Mesendoderm (in vitro differentiated cells): ENCODE results near the gene MCAM.

Source experiments
- DNase-seq: peaks from one replicate; pipeline ENCODE4 v3.0.0; 2013
- H2AK5ac ChIP-seq: 2 replicates; pipeline ENCODE4 v1.6.1; 2013; ENCODE audit warnings: low read length, inconsistent platforms
- H2BK120ac ChIP-seq: 2 replicates; pipeline ENCODE4 v1.6.1; 2013; ENCODE audit warnings: low read depth, mild to moderate bottlenecking, low read length, moderate library complexity, mixed read lengths
- H2BK15ac ChIP-seq: replicated peaks from 2 replicates; pipeline ENCODE4 v1.6.1; 2013; ENCODE audit warnings: low read depth, mild to moderate bottlenecking, moderate library complexity
- H2BK5ac ChIP-seq: 2 replicates; pipeline ENCODE4 v1.6.1; 2013; ENCODE audit warnings: low read length, inconsistent platforms
- H3K18ac ChIP-seq: 2 replicates; pipeline ENCODE4 v1.6.1; 2013; ENCODE audit warnings: mild to moderate bottlenecking, low read length, mixed read lengths
- H3K23ac ChIP-seq: one replicate; pipeline ENCODE4 v1.6.1; 2013; ENCODE audit warnings: low read length
- H3K27ac ChIP-seq: 2 replicates; pipeline ENCODE4 v1.5.1; 2013; ENCODE audit warnings: low read depth, mild to moderate bottlenecking, inconsistent platforms, low read length, moderate library complexity
- H3K27me3 ChIP-seq: 2 replicates; pipeline ENCODE4 v1.6.1; 2013; ENCODE audit warnings: low read length, control low read depth, mild to moderate bottlenecking, inconsistent platforms; ENCODE audit not compliant: insufficient read depth, poor library complexity
- H3K36me3 ChIP-seq: 2 replicates; pipeline ENCODE4 v1.6.1; 2013; ENCODE audit warnings: low read length, inconsistent platforms; ENCODE audit not compliant: control insufficient read depth, insufficient read depth
- H3K4ac ChIP-seq: one replicate; pipeline ENCODE4 v1.6.1; 2013; ENCODE audit warnings: low read depth, mild to moderate bottlenecking, low read length, moderate library complexity
- H3K4me1 ChIP-seq: 2 replicates; pipeline ENCODE4 v1.6.1; 2013; ENCODE audit warnings: low read depth, low read length, inconsistent platforms; ENCODE audit not compliant: control insufficient read depth
- H3K4me2 ChIP-seq: 2 replicates; pipeline ENCODE4 v1.6.1; 2013; ENCODE audit warnings: low read length
- H3K4me3 ChIP-seq: 2 replicates; pipeline ENCODE4 v1.5.1; 2013; ENCODE audit warnings: mild to moderate bottlenecking, low read length
- H3K56ac ChIP-seq: one replicate; pipeline ENCODE4 v1.6.1; 2013; ENCODE audit warnings: low read length
- H3K79me1 ChIP-seq: 2 replicates; pipeline ENCODE4 v1.6.1; 2013; ENCODE audit warnings: low read length, inconsistent platforms
- H3K79me2 ChIP-seq: 2 replicates; pipeline ENCODE4 v1.6.1; 2013; ENCODE audit warnings: mild to moderate bottlenecking, low read length; ENCODE audit not compliant: control insufficient read depth, insufficient read depth
- H3K9ac ChIP-seq: 2 replicates; pipeline ENCODE4 v1.6.1; 2013; ENCODE audit warnings: low read length, inconsistent platforms
- H4K5ac ChIP-seq: one replicate; pipeline ENCODE4 v1.6.1; 2013; ENCODE audit warnings: low read length
- H4K8ac ChIP-seq: one replicate; pipeline ENCODE4 v1.6.1; 2013; ENCODE audit warnings: low read depth, mild to moderate bottlenecking, control low read depth, low read length, moderate library complexity
- whole genome bisulfite sequencing: extraction: QIAGEN DNeasy Blood & Tissue Kit; methylation state at CpG from one replicate; pipeline ENCODE4 v1.1.7; 2013; ENCODE audit warnings: low lambda C conversion rate, missing lambda C conversion rate; ENCODE audit not compliant: insufficient coverage; ENCODE audit errors: extremely low coverage; 5-methylcytosine and 5-hydroxymethylcytosine counted together

Gene MCAM

DNA sequence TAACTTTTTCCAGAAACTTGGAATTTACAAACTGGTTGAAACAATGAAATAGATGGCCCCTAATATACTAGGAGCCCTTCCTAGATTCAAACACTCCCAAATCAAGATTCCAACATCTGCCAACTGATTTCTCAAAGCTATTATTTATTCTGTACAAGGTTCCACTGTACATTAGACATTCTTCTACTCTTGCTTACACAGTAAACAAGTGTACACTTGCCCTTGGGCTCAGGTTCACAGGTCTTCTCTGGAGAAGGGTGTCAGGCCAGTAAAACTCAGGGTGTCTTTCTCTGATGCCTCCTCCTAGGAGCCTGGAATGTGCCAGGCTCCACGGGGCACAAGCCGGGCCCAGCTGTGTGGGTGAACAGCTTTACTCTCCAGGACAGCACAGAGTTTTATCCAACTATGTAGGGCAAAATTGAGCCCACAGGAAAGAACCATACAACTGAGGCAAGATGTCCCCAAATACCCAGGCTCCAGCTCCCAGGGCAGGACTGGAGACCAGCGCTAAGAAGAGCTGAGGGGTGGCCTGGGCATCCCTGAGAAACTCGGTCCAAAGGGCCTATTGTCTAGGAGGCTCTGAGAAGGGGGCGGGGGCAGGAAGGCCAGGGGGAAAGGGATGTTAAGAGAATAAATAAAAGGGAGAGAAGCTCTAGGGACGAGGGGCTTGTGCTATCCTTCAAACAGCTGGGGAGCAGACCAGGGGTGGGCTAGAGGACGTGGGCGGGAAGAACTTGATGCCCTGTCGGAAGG, 38.3 kb upstream of the MCAM start:
- Histone ChIP-seq H3K4me2 (no peak overlapping the region), H2BK120ac (no peak overlapping the region), H4K5ac (no peak overlapping the region), H2BK15ac (no peak overlapping the region), H3K9ac (no peak overlapping the region), H2BK5ac (no peak overlapping the region), H3K4me3 (no peak overlapping the region), H3K36me3 (no peaks in the 10 kb centered on the region), H3K4ac (no peak overlapping the region), H3K4me1 (no peaks in the 10 kb centered on the region), H3K56ac (no peak overlapping the region), H3K18ac (no peak overlapping the region), H3K79me1 (no peaks in the 10 kb centered on the region), H3K27me3 (no peaks in the 10 kb centered on the region), H2AK5ac (no peak overlapping the region), H3K27ac (no peak overlapping the region), H3K23ac (no peak overlapping the region), H4K8ac (no peak overlapping the region), H3K79me2 (no peaks in the 10 kb centered on the region)
- WGBS = no CpG with 5 or more reads among the region's 9 CpGs
- DNase-seq = no peak

DNA sequence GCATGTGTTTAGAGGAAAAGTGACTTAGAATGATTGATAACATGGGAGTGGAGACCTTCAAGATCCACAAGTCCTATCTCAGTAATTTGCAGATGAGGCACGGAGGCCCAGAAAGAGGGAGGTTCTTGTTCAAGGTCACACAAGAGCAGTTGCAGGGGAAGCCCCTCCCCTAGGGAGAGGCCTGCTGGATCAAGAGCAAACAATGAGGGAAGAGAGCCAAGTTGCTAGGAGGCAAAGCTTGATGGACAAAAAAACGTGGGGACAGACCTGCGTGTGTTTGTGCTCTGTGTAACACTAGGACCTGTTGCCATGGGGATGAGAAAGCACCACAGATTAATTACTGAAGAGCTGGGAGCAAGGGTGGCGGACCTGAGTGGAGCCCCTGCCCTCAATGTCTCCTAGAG, 35.9 kb upstream of the MCAM start:
- Histone ChIP-seq H3K4ac (no peak overlapping the region), H2BK5ac (no peak overlapping the region), H3K9ac (no peak overlapping the region), H3K56ac (no peak overlapping the region), H2BK120ac (no peak overlapping the region), H3K4me2 (no peak overlapping the region), H3K18ac (no peak overlapping the region), H2AK5ac (no peak overlapping the region), H4K8ac (no peak overlapping the region), H3K36me3 (no peaks in the 10 kb centered on the region), H2BK15ac (no peak overlapping the region), H3K27me3 (no peaks in the 10 kb centered on the region), H3K27ac (no peak overlapping the region), H3K23ac (no peak overlapping the region), H4K5ac (no peak overlapping the region), H3K4me1 (no peaks in the 10 kb centered on the region), H3K4me3 (no peak overlapping the region), H3K79me2 (no peaks in the 10 kb centered on the region), H3K79me1 (no peaks in the 10 kb centered on the region)
- no CpG with 5 or more reads among the region's 4 CpGs for WGBS
- DNase-seq = peak; percentile 70

DNA sequence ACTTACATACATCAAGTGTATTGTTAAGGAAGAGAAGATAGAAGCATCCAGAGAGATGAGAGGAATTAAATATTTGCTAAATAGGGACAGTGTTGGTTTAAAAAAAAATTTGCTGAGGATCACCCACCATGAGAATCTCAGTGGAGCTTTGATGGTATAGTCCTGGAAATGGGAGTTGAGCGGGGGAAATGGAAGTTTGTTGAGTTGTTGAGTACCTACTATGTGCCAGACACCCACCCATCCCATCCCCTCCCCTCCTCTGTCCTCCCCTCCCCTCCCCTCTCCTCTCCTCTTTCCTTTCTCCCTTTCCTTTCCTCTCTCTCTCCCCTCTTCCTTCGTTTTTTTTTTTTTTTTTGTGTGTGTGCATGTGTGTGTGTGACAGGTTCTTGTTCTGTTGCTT, 34.3 kb upstream of the MCAM start:
- no peaks in the 10 kb centered on the region for H3K4me1 ChIP-seq
- H3K4me3 ChIP-seq = no peak overlapping the region
- no CpG with 5 or more reads among the region's 2 CpGs for WGBS
- H4K8ac ChIP-seq = no peak overlapping the region
- H2BK120ac ChIP-seq = no peak overlapping the region
- no peak overlapping the region for H3K27ac ChIP-seq
- no peak overlapping the region for H3K18ac ChIP-seq
- no peaks in the 10 kb centered on the region for H3K36me3 ChIP-seq
- H2BK15ac ChIP-seq = no peak overlapping the region
- H2AK5ac ChIP-seq = no peak overlapping the region
- H3K9ac ChIP-seq = no peak overlapping the region
- no peak overlapping the region for H3K23ac ChIP-seq
- H3K56ac ChIP-seq = no peak overlapping the region
- H2BK5ac ChIP-seq = no peak overlapping the region
- no peak overlapping the region for H4K5ac ChIP-seq
- H3K4me2 ChIP-seq = no peak overlapping the region
- no peaks in the 10 kb centered on the region for H3K79me1 ChIP-seq
- H3K4ac ChIP-seq = no peak overlapping the region
- H3K27me3 ChIP-seq = no peaks in the 10 kb centered on the region
- DNase-seq = no peak
- no peaks in the 10 kb centered on the region for H3K79me2 ChIP-seq

DNA sequence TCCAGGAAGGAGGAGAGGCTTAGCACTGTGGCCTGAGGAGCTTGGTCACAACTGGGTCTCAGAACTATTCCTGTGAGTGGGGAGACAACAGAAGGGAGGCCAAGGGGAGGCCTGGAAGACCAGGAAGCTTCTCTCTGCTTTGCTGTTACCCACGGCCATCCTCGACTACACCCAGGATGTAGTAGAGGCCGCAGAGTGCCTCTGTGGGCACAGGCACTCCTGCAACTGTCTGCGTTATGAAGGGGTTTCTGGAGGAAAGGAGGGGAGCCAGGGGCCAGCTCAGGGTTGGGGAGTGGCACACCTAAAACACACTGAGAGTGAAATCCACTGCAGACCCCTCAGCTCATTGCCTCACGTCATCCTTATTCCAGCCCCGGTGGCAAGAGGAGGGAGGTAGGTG, 33.4 kb upstream of the MCAM start:
- Histone ChIP-seq H3K9ac (no peak overlapping the region), H3K23ac (no peak overlapping the region), H3K4me2 (no peak overlapping the region), H3K79me2 (no peaks in the 10 kb centered on the region), H4K5ac (no peak overlapping the region), H4K8ac (no peak overlapping the region), H2BK120ac (no peak overlapping the region), H3K79me1 (no peaks in the 10 kb centered on the region), H3K18ac (no peak overlapping the region), H3K27ac (no peak overlapping the region), H3K56ac (no peak overlapping the region), H3K27me3 (no peaks in the 10 kb centered on the region), H2BK15ac (no peak overlapping the region), H3K4me1 (no peaks in the 10 kb centered on the region), H2AK5ac (no peak overlapping the region), H3K4me3 (no peak overlapping the region), H3K4ac (no peak overlapping the region), H3K36me3 (no peaks in the 10 kb centered on the region), H2BK5ac (no peak overlapping the region)
- WGBS = no CpG with 5 or more reads among the region's 6 CpGs
- DNase-seq = no peak

DNA sequence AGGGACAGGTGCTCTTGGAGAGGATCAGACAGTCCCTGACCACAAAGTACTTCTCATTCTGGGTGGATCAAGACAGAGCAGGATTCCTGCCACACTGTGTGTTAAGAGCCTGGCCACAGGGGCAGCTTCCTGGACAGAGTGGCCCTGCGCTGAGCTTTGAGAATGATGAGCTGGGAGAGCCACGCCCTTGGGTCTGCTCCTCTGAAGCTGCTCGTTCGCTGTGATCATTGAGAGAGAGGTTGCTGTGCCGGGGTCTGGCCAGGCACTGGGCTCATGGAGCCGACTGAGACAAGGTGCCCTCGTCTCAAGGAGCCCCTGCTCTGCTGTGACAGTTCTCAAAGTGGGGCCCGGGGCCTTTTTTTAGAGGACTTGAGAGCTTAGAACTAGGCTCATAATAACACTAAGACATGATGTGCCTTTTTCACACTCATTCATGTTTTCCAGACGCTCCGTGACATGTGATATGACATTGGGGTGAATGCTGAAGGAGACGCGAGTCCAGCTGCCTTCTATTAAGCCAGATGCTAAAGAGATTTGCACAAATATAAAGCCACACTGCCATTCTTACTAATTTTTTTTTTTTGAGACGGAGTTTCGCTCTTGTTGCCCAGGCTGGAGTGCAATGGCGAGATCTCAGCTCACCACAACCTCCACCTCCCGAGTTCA, 31.1 kb upstream of the MCAM start:
- Histone ChIP-seq H3K4ac (no peak overlapping the region), H3K23ac (no peak overlapping the region), H3K56ac (no peak overlapping the region), H3K79me1 (no peaks in the 10 kb centered on the region), H4K5ac (no peak overlapping the region), H3K36me3 (no peaks in the 10 kb centered on the region), H3K4me1 (no peaks in the 10 kb centered on the region), H3K18ac (no peak overlapping the region), H3K9ac (no peak overlapping the region), H3K79me2 (no peaks in the 10 kb centered on the region), H2BK120ac (no peak overlapping the region), H3K27me3 (no peaks in the 10 kb centered on the region), H2BK15ac (no peak overlapping the region), H4K8ac (no peak overlapping the region), H3K4me3 (no peak overlapping the region), H3K27ac (no peak overlapping the region), H3K4me2 (no peak overlapping the region), H2BK5ac (no peak overlapping the region), H2AK5ac (no peak overlapping the region)
- no CpG with 5 or more reads among the region's 16 CpGs for WGBS
- no peak for DNase-seq
